Measurements from ENCODE around the gene UBE2Z. TPM values are rescaled to one million over a fixed set of nuclear protein-coding genes. Genes with fewer than 3 reads are reported as not detected.

UBE2Z gene
- total and polyA plus RNA-seq, 2 of the 4 experiments (the other 2 are of a cell fraction) = 68.5 to 126 TPM

GRCh38 chr17:48890086-48890485, 18.1 kb upstream of the UBE2Z start:
- H4K20me1 ChIP-seq (ENCODE audit: insufficient read depth, low read length) = no peaks in the 10 kb centered on the region
- no peak overlapping the region for H4K5ac ChIP-seq (ENCODE audit: low read depth, low read length)
- ATAC-seq (ENCODE audit: low read depth) = no peak
- no peak overlapping the region for H3K56ac ChIP-seq (ENCODE audit: extremely low read depth, insufficient read depth, low read length)
- no peaks in the 10 kb centered on the region for H3K27me3 ChIP-seq (ENCODE audit: control insufficient read depth, insufficient read depth, low read length)
- H3K23ac ChIP-seq (ENCODE audit: low read depth, low read length) = no peak overlapping the region
- no peak overlapping the region for H3K9ac ChIP-seq (ENCODE audit: low read depth, low read length)
- no TSS peak for BruUV-seq (replicated peaks)
- H2BK15ac ChIP-seq (ENCODE audit: low read depth, low read length) = no peak overlapping the region
- H2AK5ac ChIP-seq (ENCODE audit: low read depth, low read length) = no peak overlapping the region
- H3K79me1 ChIP-seq (ENCODE audit: low read depth in 1 of 2, low read length in 2 of 2) = peaks cover 18 to 25% of the 10 kb centered on the region in 2 experiments; a peak in 3 of 4 replicates
- dilution Hi-C loops (cut with HindIII; ENCODE audit: low sequenced_read_pairs, unreplicated experiment) (no loop called here), intact Hi-C loops (cut with micrococcal nuclease) (no loop called here), in situ Hi-C loops (cut with MboI; ENCODE audit: low sequenced_read_pairs) (no loop called here)
- TF ChIP-seq CHD1 (IDR thresholded peaks at IDR 0.05; ENCODE audit: low read depth, low read length) (no peak), RCOR1 (IDR thresholded peaks at IDR 0.05; ENCODE audit: insufficient replicate concordance, low read length) (no peak), RFX5 (IDR thresholded peaks at IDR 0.05; ENCODE audit: low read depth, low read length) (no peak), MAFK (IDR thresholded peaks at IDR 0.05; ENCODE audit: low read depth, low read length) (no peak), RAD21 (IDR thresholded peaks at IDR 0.05; ENCODE audit: low read length) (no peak), CEBPB (IDR thresholded peaks at IDR 0.05; ENCODE audit: low read depth, low read length) (no peak), SMC3 (IDR thresholded peaks at IDR 0.05; ENCODE audit: low read depth, low read length) (no peak), BHLHE40 (IDR thresholded peaks at IDR 0.05; ENCODE audit: low read depth, low read length) (no peak)
- TF ChIP-seq, protein P1, sequence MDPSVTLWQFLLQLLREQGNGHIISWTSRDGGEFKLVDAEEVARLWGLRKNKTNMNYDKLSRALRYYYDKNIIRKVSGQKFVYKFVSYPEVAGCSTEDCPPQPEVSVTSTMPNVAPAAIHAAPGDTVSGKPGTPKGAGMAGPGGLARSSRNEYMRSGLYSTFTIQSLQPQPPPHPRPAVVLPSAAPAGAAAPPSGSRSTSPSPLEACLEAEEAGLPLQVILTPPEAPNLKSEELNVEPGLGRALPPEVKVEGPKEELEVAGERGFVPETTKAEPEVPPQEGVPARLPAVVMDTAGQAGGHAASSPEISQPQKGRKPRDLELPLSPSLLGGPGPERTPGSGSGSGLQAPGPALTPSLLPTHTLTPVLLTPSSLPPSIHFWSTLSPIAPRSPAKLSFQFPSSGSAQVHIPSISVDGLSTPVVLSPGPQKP (IDR thresholded peaks at IDR 0.05; ENCODE audit: borderline replicate concordance, low read depth, low read length) = no peak
- no peak overlapping the region for H3K18ac ChIP-seq (ENCODE audit: low read depth, low read length)
- H2AFZ ChIP-seq (replicated peaks; ENCODE audit: low read length, poor library complexity) = no peak overlapping the region
- no peak for DNase-seq
- no peaks in the 10 kb centered on the region for H3K9me1 ChIP-seq (ENCODE audit: insufficient read depth, low read length)
- WGBS, 2 experiments (ENCODE audit: extremely low coverage in 2 of 2, insufficient read length in 1 of 2) = no CpG with 5 or more reads among the region's 2 CpGs
- no peak overlapping the region for H2AK9ac ChIP-seq (replicated peaks; ENCODE audit: low read depth, low read length, poor library complexity)
- no peak overlapping the region for H3K4me3 ChIP-seq (ENCODE audit: insufficient read depth, low read depth, low read length)
- ChIA-PET POLR2A (ENCODE audit: unreplicated experiment) (no interaction called here), CTCF (no interaction called here)
- H2BK120ac ChIP-seq (ENCODE audit: low read depth, low read length) = no peak overlapping the region
- no peak overlapping the region for H3K4me2 ChIP-seq (ENCODE audit: low read depth, low read length)
- H3K27ac ChIP-seq (ENCODE audit: insufficient read depth, low read length) = no peak overlapping the region
- no peak overlapping the region for H3K14ac ChIP-seq (replicated peaks; ENCODE audit: low read depth, low read length)
- H3K9me3 ChIP-seq (ENCODE audit: control insufficient read depth, insufficient read depth, low read length) = no peaks in the 10 kb centered on the region
- no peak overlapping the region for H4K91ac ChIP-seq (ENCODE audit: insufficient read depth, low read depth, low read length)
- no peak overlapping the region for H3K4ac ChIP-seq (ENCODE audit: low read depth, low read length)
- H3K4me1 ChIP-seq (ENCODE audit: control insufficient read depth, insufficient read depth, low read length) = peaks cover 1% of the 10 kb centered on the region; the same call in 1 of the 2 replicates
- H2BK5ac ChIP-seq (ENCODE audit: low read depth, low read length, poor library complexity, severe bottlenecking) = no peak overlapping the region
- H4K8ac ChIP-seq (ENCODE audit: low read depth in 2 of 2, low read length in 2 of 2) = no peak overlapping the region
- peaks cover 2% of the 10 kb centered on the region; the same call in 1 of the 2 replicates for H3K36me3 ChIP-seq (ENCODE audit: control insufficient read depth, insufficient read depth, low read length)
- no peak overlapping the region for H2BK20ac ChIP-seq (ENCODE audit: low read depth, low read length)

All from IMR-90 (cell line).